T-helper 1 cell treated with Interleukin-12 subunit alpha and Interleukin-12 subunit beta and Interleukin-4 antibody, amounts not matched to agents 30 ng/mL and 1 ng/mL, for 36 hours (primary cell): Measurements from ENCODE around the gene PCDHGA10. TPM values are rescaled to one million over a fixed set of nuclear protein-coding genes. Genes with fewer than 3 reads are reported as not detected.
"Not testable (repeated sequence)": the region's sequence is repeated elsewhere in the genome, so short reads cannot be mapped to it uniquely, and the experiment has no call there.

Experiments used
- intact Hi-C: fragments of 100-400 bp; cut with micrococcal nuclease; formaldehyde crosslinking; loops from one replicate; pipeline ENCODE4 v1.15.1; 2024
- total RNA-seq: library from RNA; stranded (reverse); gene quantifications from 2 replicates; pipeline ENCODE4 v1.2.3, GENCODE V29; 2022

PCDHGA10 gene
- total RNA-seq, 1 donor from 2014 or later: 0.20 TPM

- intact Hi-C loops: no loop called here
These were observed 6.5 kb downstream of the PCDHGA10 start for GRCh38 chr5:141419074-141419880.

- intact Hi-C loops: loop anchor here (1.0 to 10.0 kb wide), 4 partner anchors 56 to 576 kb away; partner anchors contain the start of genes PCDHA8, PCDHA9, PCDHGA4 and PCDHGB2
These were observed 8.2 kb downstream of the PCDHGA10 start, which contains the start of gene PCDHGA11 for GRCh38 chr5:141420855-141421488. Gene PCDHGA11 (plus strand): TSS chr5:141421051. CDS start chr5:141421228, 177 bp downstream.

GRCh38 chr5:141421489-141421855, 8.7 kb downstream of the PCDHGA10 start:
- intact Hi-C loops: loop anchor here (5.0 to 10.0 kb wide), 3 partner anchors 56 to 577 kb away; partner anchors contain the start of genes PCDHA8, PCDHA9, PCDHGA4 and PCDHGB2

- intact Hi-C loops: loop anchor here (5.0 to 10.0 kb wide), 3 partner anchors 54 to 578 kb away; partner anchors contain the start of genes PCDHA8, PCDHA9, PCDHGA4 and PCDHGB2
These were observed 10.0 kb downstream of the PCDHGA10 start for GRCh38 chr5:141422742-141423291.

- intact Hi-C loops: loop anchor here (10.0 kb wide), 1 partner anchor 583 kb away; the partner anchor contains the start of genes PCDHA8 and PCDHA9
These were observed 15.1 kb downstream of the PCDHGA10 start for GRCh38 chr5:141427783-141428426.

- intact Hi-C loops: no loop called here
These were observed 17.7 kb downstream of the PCDHGA10 start, which contains the start of gene PCDHGA12 for GRCh38 chr5:141430332-141431113. Gene PCDHGA12 (plus strand): TSS chr5:141430507. CDS start chr5:141430760, 253 bp downstream.

GRCh38 chr5:141431286-141431685, 18.5 kb downstream of the PCDHGA10 start:
- intact Hi-C loops: no loop called here

- intact Hi-C loops: not testable (repeated sequence)
These were observed 19.5 kb downstream of the PCDHGA10 start for GRCh38 chr5:141432308-141432707.

- intact Hi-C loops: not testable (repeated sequence)
These were observed 19.9 kb downstream of the PCDHGA10 start for GRCh38 chr5:141432726-141433125.

GRCh38 chr5:141434006-141434405, 21.2 kb downstream of the PCDHGA10 start:
- intact Hi-C loops: no loop called here

- intact Hi-C loops: no loop called here
These were observed 24.4 kb downstream of the PCDHGA10 start for GRCh38 chr5:141437221-141437620.

GRCh38 chr5:141439411-141440141, 26.8 kb downstream of the PCDHGA10 start:
- intact Hi-C loops: no loop called here

GRCh38 chr5:141440341-141440740, 27.6 kb downstream of the PCDHGA10 start:
- intact Hi-C loops: no loop called here

GRCh38 chr5:141441571-141442170, 28.9 kb downstream of the PCDHGA10 start:
- intact Hi-C loops: no loop called here

- intact Hi-C loops: no loop called here
These were observed 52.6 kb downstream of the PCDHGA10 start for GRCh38 chr5:141465351-141465750.
